Fibroblast of lung (primary cell): ENCODE data around the gene ARHGEF11.
"Not testable (repeated sequence)": the region's sequence is repeated elsewhere in the genome, so short reads cannot be mapped to it uniquely, and the experiment has no call there.

Source experiments
- CTCF ChIP-seq, 2 donors: IDR thresholded peaks in 1 of 2; conservative IDR thresholded peaks in 1 of 2; 1 replicate in 1 of 2; 2 replicates in 1 of 2; pipeline ENCODE4 v1.5.1; 2011 to 2012; ENCODE audit warnings: low read length in 2 of 2, control low read depth in 1 of 2, inconsistent platforms in 1 of 2, low read depth in 1 of 2, mild to moderate bottlenecking in 1 of 2
- EZH2 ChIP-seq: IDR thresholded peaks from 2 replicates; pipeline ENCODE4 v1.5.1; 2012; ENCODE audit warnings: low read length, control low read depth, mild to moderate bottlenecking; ENCODE audit errors: missing control alignments

GRCh38 chr1:156926695-156927094 is 118.8 kb downstream of the ARHGEF11 start:
- not testable (repeated sequence) for TF ChIP-seq CTCF (conservative IDR thresholded peaks at IDR 0.05 in 1 of 2, IDR thresholded peaks at IDR 0.05 in 1 of 2; ENCODE audit: low read depth in 1 of 2, low read length in 2 of 2); EZH2
